HL-60 (cell line): ENCODE data around the gene CH25H.

Experiments used
- GABPA ChIP-seq: IDR thresholded peaks from 2 replicates; pipeline ENCODE4 v1.6.1; 2012; ENCODE audit warnings: low read depth
- SPI1 ChIP-seq: IDR thresholded peaks from 2 replicates; pipeline ENCODE4 v1.6.1; 2012; ENCODE audit warnings: low read depth, mild to moderate bottlenecking, borderline replicate concordance
- TF ChIP-seq, protein P1 (sequence below): IDR thresholded peaks from one replicate; pipeline ENCODE4 v1.5.1; 2011; ENCODE audit warnings: low read length, control low read depth, inconsistent platforms; ENCODE audit not compliant: insufficient read depth

DNA sequence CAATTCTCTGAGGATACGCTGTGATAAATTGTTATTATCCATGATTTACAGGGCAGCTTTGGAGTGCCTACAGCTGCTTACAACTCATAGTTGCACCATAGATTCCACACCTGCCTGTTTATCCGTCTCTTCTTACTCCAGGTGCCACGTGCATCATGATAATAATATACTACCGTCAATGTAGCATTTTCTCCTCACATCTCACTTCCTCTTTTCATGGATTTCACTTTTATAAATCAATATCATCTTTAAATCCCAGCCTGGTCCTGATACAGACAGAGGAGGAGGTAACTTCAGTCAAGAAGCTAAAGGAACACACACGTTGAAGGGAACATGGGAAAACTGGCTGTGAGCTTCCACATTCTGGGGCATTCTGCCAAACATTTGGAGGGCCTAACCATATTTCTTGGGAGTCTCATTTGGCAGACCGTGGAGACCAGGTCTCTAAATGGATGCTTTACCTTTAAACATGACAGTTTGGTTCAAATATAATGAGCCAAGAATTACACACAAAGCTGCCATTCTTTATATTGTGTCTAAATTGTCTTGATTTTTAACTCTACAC lies 2.4 kb downstream of the CH25H start:
- TF ChIP-seq, protein P1, sequence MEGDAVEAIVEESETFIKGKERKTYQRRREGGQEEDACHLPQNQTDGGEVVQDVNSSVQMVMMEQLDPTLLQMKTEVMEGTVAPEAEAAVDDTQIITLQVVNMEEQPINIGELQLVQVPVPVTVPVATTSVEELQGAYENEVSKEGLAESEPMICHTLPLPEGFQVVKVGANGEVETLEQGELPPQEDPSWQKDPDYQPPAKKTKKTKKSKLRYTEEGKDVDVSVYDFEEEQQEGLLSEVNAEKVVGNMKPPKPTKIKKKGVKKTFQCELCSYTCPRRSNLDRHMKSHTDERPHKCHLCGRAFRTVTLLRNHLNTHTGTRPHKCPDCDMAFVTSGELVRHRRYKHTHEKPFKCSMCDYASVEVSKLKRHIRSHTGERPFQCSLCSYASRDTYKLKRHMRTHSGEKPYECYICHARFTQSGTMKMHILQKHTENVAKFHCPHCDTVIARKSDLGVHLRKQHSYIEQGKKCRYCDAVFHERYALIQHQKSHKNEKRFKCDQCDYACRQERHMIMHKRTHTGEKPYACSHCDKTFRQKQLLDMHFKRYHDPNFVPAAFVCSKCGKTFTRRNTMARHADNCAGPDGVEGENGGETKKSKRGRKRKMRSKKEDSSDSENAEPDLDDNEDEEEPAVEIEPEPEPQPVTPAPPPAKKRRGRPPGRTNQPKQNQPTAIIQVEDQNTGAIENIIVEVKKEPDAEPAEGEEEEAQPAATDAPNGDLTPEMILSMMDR, result no peak
- TF ChIP-seq SPI1, result peak; percentile 84
- TF ChIP-seq GABPA, result no peak
